OCI-LY3 (cell line): ENCODE data around the gene DRGX.

ENCODE experiments used
- H2AFZ ChIP-seq: fragments of 200-600, 300-600 bp; shearing (Covaris generic); 2 replicates; pipeline ENCODE4 v1.6.0; 2014; ENCODE audit warnings: antibody characterized with exemption, low read depth, low read length
- H3K27ac ChIP-seq: fragments of 200-600, 300-600 bp; sonication (generic); 2 replicates; pipeline ENCODE4 v1.5.1; 2014; ENCODE audit warnings: mild to moderate bottlenecking, low read length, moderate library complexity, mixed read lengths
- H3K27me3 ChIP-seq: fragments of 200-600, 300-600 bp; sonication (generic); 2 replicates; pipeline ENCODE4 v1.6.1; 2014; ENCODE audit warnings: low read depth, low read length, mixed read lengths
- H3K36me3 ChIP-seq: fragments of 200-600, 300-600 bp; sonication (generic); replicated peaks from 2 replicates; pipeline ENCODE3; 2014; ENCODE audit warnings: low read depth, low read length, mixed read lengths
- H3K4me1 ChIP-seq: fragments of 300-600, 200-600 bp; sonication (generic); 2 replicates; pipeline ENCODE4 v1.6.1; 2014; ENCODE audit warnings: low read length, mixed read lengths
- H3K4me2 ChIP-seq: fragments of 200-600, 300-600 bp; sonication (generic); 2 replicates; pipeline ENCODE4 v1.6.1; 2014; ENCODE audit warnings: low read length, mixed read lengths
- H3K4me3 ChIP-seq: fragments of 300-600, 200-600 bp; sonication (generic); 2 replicates; pipeline ENCODE4 v1.5.1; 2014; ENCODE audit warnings: antibody characterized with exemption, mild to moderate bottlenecking, low read length, moderate library complexity
- H3K79me2 ChIP-seq: fragments of 300-600, 200-600 bp; shearing (Covaris generic); 2 replicates; pipeline ENCODE4 v1.6.1; 2014; ENCODE audit warnings: mild to moderate bottlenecking, low read length, mixed read lengths
- H3K9ac ChIP-seq: fragments of 300-600, 200-600 bp; shearing (Covaris generic); 2 replicates; pipeline ENCODE4 v1.6.0; 2014; ENCODE audit warnings: mild to moderate bottlenecking, low read length, moderate library complexity
- H3K9me3 ChIP-seq: fragments of 200-600, 300-600 bp; shearing (Covaris generic); 2 replicates; pipeline ENCODE4 v1.6.1; 2014; ENCODE audit warnings: low read length, mixed read lengths; ENCODE audit not compliant: insufficient read depth
- H4K20me1 ChIP-seq: fragments of 200-600, 300-600 bp; sonication (generic); 2 replicates; pipeline ENCODE4 v1.6.1; 2016; ENCODE audit warnings: low read length, mixed read lengths; ENCODE audit not compliant: insufficient read depth
- CTCF ChIP-seq: fragments of 200-600, 300-600 bp; sonication (generic); IDR thresholded peaks from 2 replicates; pipeline ENCODE4 v1.5.1; 2014; ENCODE audit warnings: antibody characterized with exemption, low read length, low read depth
- EZH2phosphoT487 ChIP-seq: fragments of 200-600 bp; shearing (Covaris generic); IDR thresholded peaks from 2 replicates; pipeline ENCODE4 v1.6.1; 2018; ENCODE audit warnings: antibody characterized with exemption, mixed run types, low read depth

The DRGX gene

GRCh38 chr10:49334964-49335363 lies 60.9 kb downstream of the DRGX start:
- Histone ChIP-seq H2AFZ (peak overlapping the region; percentile 15; the same call in 1 of the 2 replicates), H3K27ac (no peak overlapping the region), H3K27me3 (0 out of 2 replicates have a peak, but pooled peaks cover 2% of the 10 kb centered on the region), H3K4me3 (no peak overlapping the region), H4K20me1 (no peaks in the 10 kb centered on the region), H3K9me3 (no peaks in the 10 kb centered on the region), H3K79me2 (no peaks in the 10 kb centered on the region), H3K9ac (no peak overlapping the region), H3K36me3 (no peaks in the 10 kb centered on the region), H3K4me1 (peaks cover 2% of the 10 kb centered on the region; the same call in 1 of the 2 replicates), H3K4me2 (no peak overlapping the region)
- TF ChIP-seq EZH2phosphoT487 = no peak
- TF ChIP-seq CTCF = no peak

GRCh38 chr10:49333192-49333591 lies 62.7 kb downstream of the DRGX start:
- Histone ChIP-seq H3K4me1 (no peaks in the 10 kb centered on the region), H3K9me3 (no peaks in the 10 kb centered on the region), H2AFZ (no peak overlapping the region), H3K36me3 (no peaks in the 10 kb centered on the region), H3K4me2 (no peak overlapping the region), H3K4me3 (no peak overlapping the region), H4K20me1 (no peaks in the 10 kb centered on the region), H3K27me3 (0 out of 2 replicates have a peak, but pooled peaks cover 4% of the 10 kb centered on the region), H3K9ac (no peak overlapping the region), H3K79me2 (no peaks in the 10 kb centered on the region), H3K27ac (no peak overlapping the region)
- TF ChIP-seq CTCF = no peak
- TF ChIP-seq EZH2phosphoT487 = no peak

- no peak overlapping the region for H2AFZ ChIP-seq
- TF ChIP-seq EZH2phosphoT487 (no peak), CTCF (no peak)
- H3K27me3 ChIP-seq = 0 out of 2 replicates have a peak, but pooled peaks cover 4% of the 10 kb centered on the region
- H3K79me2 ChIP-seq = no peaks in the 10 kb centered on the region
- H3K4me3 ChIP-seq = no peak overlapping the region
- H3K9ac ChIP-seq = no peak overlapping the region
- H3K4me2 ChIP-seq = no peak overlapping the region
- H3K9me3 ChIP-seq = no peaks in the 10 kb centered on the region
- H4K20me1 ChIP-seq = no peaks in the 10 kb centered on the region
- H3K4me1 ChIP-seq = no peaks in the 10 kb centered on the region
- no peaks in the 10 kb centered on the region for H3K36me3 ChIP-seq
- no peak overlapping the region for H3K27ac ChIP-seq
These were observed 63.1 kb downstream of the DRGX start for GRCh38 chr10:49332768-49333167.

GRCh38 chr10:49332333-49332732 lies 63.6 kb downstream of the DRGX start:
- H3K36me3 ChIP-seq = no peaks in the 10 kb centered on the region
- no peak overlapping the region for H3K4me3 ChIP-seq
- H2AFZ ChIP-seq = no peak overlapping the region
- H3K79me2 ChIP-seq = no peaks in the 10 kb centered on the region
- no peaks in the 10 kb centered on the region for H3K4me1 ChIP-seq
- H3K27me3 ChIP-seq = 0 out of 2 replicates have a peak, but pooled peaks cover 4% of the 10 kb centered on the region
- no peak overlapping the region for H3K9ac ChIP-seq
- no peak overlapping the region for H3K27ac ChIP-seq
- H3K4me2 ChIP-seq = no peak overlapping the region
- H4K20me1 ChIP-seq = no peaks in the 10 kb centered on the region
- H3K9me3 ChIP-seq = no peaks in the 10 kb centered on the region
- no peak for TF ChIP-seq CTCF
- TF ChIP-seq EZH2phosphoT487 = no peak
